ENCODE measurements around the gene CLEC11A.
"Not testable (repeated sequence)": the region's sequence is repeated elsewhere in the genome, so short reads cannot be mapped to it uniquely, and the experiment has no call there.

CLEC11A gene

DNA sequence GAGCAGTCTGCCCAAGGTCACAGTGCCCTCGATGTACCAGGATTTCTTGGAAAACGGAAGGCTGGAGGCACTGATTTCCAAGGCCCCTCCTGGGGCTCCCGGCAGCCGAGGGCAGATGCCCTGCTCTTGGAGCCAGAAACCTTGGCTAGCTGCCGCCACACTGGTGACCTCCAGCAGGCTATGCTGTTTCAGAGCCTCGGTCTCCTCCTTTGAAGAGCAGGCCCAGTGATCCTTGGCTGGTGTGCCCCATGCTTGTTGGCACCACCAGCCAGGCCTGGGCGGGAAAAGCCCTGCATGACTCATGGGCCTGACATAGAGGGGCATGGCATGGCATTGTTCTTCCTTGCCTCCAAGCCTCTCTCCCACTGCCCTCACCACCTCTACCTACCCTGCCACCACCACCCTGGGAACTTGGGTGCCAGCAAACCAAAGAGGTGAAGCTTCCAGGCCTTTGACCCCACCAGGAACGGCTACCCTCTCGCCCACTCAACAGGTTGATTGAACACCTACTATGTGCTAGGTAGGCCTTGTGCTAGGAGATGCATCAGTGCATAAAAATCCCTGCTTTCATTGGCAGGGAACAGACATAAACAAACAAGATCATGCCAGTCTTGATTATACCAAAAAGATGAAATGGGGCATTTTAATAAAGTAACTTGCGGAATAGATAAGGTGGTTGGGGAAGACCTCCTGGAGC lies 1.6 kb upstream of the CLEC11A start:
- DNase-seq (ENCODE audit: low spot score), result no peak

DNA sequence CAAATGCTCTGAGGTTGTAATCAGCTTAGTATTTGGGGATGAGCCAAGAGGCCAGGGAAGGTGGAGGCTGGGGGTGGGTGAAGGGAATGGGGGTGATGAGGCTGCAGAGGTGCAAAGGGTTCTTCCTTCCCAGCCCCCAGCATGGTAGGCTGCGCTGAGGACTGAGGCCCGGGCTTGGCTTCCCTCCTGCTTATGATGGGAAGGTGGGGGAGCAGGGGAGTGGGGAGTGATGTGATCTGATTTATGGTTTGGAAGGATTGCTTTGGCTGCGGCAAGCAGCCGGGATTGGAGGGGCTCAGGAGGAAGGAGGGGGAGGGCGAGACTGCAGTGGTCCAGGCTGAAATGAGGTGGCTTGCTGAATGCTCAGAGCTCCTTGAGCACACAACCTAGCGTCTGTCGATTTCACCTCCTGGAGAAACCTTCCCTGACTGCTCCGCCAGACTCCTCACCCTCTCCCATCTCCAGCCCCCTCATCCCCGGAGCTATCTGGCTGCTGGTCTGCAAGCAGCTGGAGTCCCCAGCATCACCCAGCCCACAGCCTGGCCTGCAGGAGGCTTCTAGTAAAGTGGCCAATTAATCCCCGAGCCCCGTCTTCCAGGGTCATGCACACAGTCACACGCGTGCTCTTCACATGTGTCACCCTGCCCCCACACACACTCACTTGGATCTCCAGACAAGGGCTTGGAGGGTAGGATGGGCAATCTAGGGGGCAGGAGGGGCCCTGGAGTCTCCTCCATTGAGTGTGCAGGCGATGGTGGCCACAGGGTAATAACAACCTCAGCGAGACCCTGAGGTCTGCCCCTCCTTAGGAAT lies 757 bp upstream of the CLEC11A start:
- DNase-seq (ENCODE audit: low spot score), result no peak

GRCh38 chr19:50723735-50724521 lies 764 bp downstream of the CLEC11A start:
- DNase-seq (ENCODE audit: low spot score), result no peak

DNA sequence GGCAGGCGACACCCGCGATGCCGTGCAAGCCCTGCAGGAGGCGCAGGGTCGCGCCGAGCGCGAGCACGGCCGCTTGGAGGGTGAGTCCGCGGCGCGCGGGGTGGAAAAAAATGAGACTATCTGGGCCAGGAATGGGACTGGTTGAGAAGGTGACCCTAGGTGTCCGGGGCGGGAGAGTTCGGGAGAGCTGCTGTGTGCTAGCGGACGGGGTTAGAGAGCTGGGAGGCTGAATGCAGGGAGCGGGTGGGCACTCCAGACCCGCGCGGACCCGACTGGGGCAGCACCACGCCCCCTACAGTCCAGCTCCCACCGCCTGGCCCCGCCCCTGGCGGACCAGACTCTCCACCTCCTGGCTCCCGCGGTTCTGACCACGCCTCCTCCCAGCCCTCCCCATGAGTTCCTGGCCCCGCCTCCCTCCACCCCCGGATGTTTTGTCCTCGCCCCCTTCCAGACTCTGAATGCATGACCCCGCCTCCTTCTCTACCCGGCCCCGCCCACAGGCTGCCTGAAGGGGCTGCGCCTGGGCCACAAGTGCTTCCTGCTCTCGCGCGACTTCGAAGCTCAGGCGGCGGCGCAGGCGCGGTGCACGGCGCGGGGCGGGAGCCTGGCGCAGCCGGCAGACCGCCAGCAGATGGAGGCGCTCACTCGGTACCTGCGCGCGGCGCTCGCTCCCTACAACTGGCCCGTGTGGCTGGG lies 1.5 kb downstream of the CLEC11A start:
- DNase-seq (ENCODE audit: low spot score), result peak; percentile 99

GRCh38 chr19:50725218-50725910 lies 2.2 kb downstream of the CLEC11A start:
- no peak for DNase-seq (ENCODE audit: low spot score)

- DNase-seq (ENCODE audit: low spot score), result no peak
Measured at GRCh38 chr19:50725911-50726230, 2.7 kb downstream of the CLEC11A start.

GRCh38 chr19:50728084-50728737 lies 5.0 kb downstream of the CLEC11A start:
- DNase-seq (ENCODE audit: low spot score), result peak; percentile 70

DNA sequence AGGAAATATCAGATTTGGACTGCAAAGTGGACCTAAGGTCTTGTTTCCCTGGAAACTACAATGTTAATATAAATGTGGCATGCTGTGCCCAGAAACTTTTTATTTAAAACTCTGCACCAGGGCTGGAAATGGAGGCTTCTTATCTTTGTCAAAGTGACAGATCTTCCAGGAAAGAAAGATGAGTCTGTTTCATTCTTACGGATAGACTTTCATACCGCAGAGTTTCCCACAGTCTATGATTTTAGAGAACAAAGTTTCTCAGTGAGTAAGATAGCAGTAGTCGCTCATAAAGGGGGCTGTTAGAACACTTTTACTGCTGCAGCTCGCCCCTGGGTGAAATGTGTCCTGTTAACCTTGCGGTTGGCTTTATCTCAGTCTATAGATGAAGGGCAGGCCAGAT lies 6.7 kb downstream of the CLEC11A start:
- DNase-seq (ENCODE audit: low spot score), result no peak

GRCh38 chr19:50735869-50736268 lies 12.7 kb downstream of the CLEC11A start:
- no peak for DNase-seq (ENCODE audit: low spot score)

GRCh38 chr19:50736338-50736737 lies 13.2 kb downstream of the CLEC11A start:
- DNase-seq (ENCODE audit: low spot score), result no peak

- no peak for DNase-seq (ENCODE audit: low spot score)
Measured at GRCh38 chr19:50739132-50739913, 16.2 kb downstream of the CLEC11A start.

DNA sequence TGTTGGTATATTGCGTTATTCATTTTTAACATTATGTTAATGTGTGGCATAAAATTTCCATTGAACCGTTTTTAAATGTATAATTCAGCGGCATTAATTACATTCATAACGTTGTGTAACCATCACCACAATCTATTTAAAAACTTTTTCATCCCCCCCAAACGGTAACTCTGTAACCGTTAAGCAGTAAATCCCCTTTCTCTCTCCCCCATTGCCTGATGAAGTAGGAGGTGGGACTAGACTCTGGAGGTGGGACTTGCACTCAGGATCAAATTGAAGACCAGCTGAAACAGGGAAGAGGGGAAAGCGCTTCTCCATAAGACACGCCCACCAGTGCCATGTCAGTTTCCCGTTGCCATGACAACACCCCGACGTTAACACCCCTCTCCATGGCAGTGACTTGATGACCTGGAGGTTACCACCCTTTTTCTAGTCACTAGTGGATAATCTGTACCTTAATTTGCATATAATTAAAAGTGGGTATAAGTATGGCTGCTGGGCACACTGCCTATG lies 16.8 kb downstream of the CLEC11A start:
- DNase-seq (ENCODE audit: low spot score), result no peak

GRCh38 chr19:50741179-50741933 lies 18.2 kb downstream of the CLEC11A start:
- DNase-seq (ENCODE audit: low spot score), result no peak

DNA sequence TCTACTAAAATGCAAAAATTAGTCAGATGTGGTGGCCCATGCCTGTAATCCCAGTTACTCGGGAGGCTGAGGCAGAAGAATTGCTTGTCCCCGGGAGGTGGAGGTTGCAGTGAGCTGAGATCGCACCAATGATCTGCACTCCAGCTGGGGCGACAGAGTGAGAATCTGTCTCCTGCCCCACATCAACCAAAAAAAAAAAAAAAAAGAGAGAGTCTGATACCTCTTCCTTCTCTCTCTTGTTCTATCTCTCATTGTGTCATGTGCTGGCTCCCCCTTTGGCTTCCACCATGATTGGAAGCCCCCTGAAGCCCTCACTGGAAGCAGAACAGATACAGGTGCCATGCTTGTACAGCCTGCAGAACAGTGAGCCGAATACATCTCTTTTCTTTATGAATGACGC lies 20.4 kb downstream of the CLEC11A start:
- no peak for DNase-seq (ENCODE audit: low spot score)

DNA sequence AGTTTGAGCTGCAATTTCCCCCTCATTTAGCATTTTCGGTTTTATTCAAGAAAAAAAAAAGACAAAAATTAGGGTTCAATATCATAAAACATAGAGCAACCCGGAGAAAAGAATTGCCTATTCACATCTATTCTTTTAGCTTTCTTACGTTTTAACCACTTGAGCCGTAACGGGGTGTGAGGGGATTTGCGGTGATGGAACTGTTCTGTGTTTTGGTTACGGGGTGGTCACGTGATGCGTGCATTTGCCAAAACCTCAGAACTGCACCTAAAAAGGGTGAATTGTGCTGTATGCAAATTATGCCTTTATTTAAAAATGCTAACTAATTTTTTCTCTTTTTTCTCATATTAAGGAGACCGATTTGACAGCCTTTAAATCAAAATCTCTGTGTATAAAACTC lies 22.1 kb downstream of the CLEC11A start:
- no peak for DNase-seq (ENCODE audit: low spot score)

- not testable (repeated sequence) for DNase-seq (ENCODE audit: low spot score)
Measured at GRCh38 chr19:50747141-50747540, 24.0 kb downstream of the CLEC11A start.

DNA sequence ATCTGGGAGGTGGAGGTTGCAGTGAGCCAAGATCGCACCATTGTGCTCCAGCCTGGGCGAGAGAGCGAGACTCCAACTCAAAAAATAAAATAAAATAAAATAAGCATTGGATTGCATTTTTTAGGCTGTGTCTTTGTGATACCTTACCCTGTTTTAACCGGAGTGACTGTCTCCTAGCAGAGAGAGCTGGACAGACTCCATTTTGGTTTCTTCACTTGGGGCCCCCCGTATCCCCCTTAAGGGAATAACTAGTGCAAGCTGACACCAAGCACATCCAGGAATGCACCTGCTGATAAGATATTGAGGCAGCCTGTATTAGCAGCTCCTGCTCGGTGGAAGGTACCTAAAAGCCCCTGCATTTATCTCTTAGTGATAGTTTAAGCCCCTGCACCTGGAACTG lies 26.3 kb downstream of the CLEC11A start:
- no peak for DNase-seq (ENCODE audit: low spot score)

DNA sequence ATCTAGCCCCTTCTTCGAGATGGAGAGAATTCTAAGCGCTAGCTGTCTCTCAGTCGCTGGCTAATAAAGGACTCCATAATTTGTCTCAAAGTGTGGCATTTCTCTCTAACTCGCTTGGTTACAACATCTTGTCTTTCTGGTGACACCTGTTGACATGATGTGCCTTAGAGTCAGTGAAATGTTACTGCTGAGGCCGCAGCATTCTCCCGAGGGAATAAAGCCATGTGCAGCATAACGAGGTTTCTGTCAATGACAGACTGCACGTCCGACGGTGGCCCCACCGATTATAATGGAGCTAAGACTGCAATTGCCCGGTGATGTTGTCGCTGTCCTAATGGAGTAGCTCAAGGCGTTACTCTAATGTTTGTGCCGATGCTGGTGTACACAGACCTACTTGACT lies 26.8 kb downstream of the CLEC11A start:
- DNase-seq (ENCODE audit: low spot score), result no peak

DNA sequence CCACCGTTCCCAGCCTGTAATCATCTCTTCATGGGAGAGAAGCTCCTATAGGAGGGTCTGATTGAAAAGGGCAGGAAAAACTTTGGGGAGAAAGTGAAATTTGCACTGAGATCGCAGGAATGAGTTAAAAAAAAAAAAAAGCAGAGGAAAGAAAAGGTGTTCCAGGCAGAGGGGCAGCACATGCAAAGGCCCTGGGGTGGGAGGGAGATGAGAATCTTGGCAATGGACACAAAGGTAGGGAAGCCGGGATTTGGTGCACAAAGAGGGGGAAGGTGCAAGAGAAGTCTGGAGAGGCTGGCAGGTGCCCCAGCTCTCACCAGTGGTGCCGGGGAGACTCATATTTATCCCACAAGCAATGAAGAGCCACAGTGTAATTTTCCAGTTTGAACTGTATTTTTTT lies 30.7 kb downstream of the CLEC11A start:
- DNase-seq (ENCODE audit: low spot score), result no peak

Data from pons (tissue), 1 donor.